Chondrocyte (in vitro differentiated cells): ENCODE measurements around the gene TMIE. TPM values are rescaled to one million over a fixed set of nuclear protein-coding genes. Genes with fewer than 3 reads are reported as not detected.

ENCODE experiments used
- DNase-seq: peaks from one replicate; pipeline ENCODE4 v3.0.0; 2021; ENCODE audit warnings: mixed read lengths, low spot score
- H3K27ac Mint-ChIP-seq: one replicate; pipeline ENCODE4 v1.8.0; 2021; ENCODE audit warnings: mild to moderate bottlenecking, moderate library complexity, mixed read lengths; ENCODE audit not compliant: unreplicated experiment
- H3K27me3 Mint-ChIP-seq: 2 replicates; pipeline ENCODE4 v1.8.0; 2021; ENCODE audit warnings: low read depth, mixed read lengths
- H3K36me3 Mint-ChIP-seq: 2 replicates; pipeline ENCODE4 v1.8.0; 2021; ENCODE audit warnings: low read depth, mixed read lengths
- H3K4me1 Mint-ChIP-seq: 2 replicates; pipeline ENCODE4 v1.8.0; 2021; ENCODE audit warnings: low read depth, mild to moderate bottlenecking, mixed read lengths
- H3K4me3 Mint-ChIP-seq: one replicate; pipeline ENCODE4 v1.8.0; 2021; ENCODE audit warnings: mild to moderate bottlenecking, moderate library complexity, mixed read lengths; ENCODE audit not compliant: unreplicated experiment
- H3K9me3 Mint-ChIP-seq: 2 replicates; pipeline ENCODE4 v1.8.0; 2021; ENCODE audit warnings: low read depth, mixed read lengths
- total RNA-seq: library from RNA; stranded (reverse); gene quantifications from 3 replicates; pipeline ENCODE4 v1.2.1, GENCODE V29; 2021
- TF ChIP-seq, protein P1 (sequence below): fragments of 200-600 bp; sonication (generic); IDR thresholded peaks from 2 replicates; pipeline ENCODE4 v1.5.0; 2021; ENCODE audit warnings: antibody characterized with exemption, mild to moderate bottlenecking, moderate library complexity

Gene TMIE
- total RNA-seq, 1 donor from 2014 or later, result 0.25 TPM

- TF ChIP-seq, protein P1, sequence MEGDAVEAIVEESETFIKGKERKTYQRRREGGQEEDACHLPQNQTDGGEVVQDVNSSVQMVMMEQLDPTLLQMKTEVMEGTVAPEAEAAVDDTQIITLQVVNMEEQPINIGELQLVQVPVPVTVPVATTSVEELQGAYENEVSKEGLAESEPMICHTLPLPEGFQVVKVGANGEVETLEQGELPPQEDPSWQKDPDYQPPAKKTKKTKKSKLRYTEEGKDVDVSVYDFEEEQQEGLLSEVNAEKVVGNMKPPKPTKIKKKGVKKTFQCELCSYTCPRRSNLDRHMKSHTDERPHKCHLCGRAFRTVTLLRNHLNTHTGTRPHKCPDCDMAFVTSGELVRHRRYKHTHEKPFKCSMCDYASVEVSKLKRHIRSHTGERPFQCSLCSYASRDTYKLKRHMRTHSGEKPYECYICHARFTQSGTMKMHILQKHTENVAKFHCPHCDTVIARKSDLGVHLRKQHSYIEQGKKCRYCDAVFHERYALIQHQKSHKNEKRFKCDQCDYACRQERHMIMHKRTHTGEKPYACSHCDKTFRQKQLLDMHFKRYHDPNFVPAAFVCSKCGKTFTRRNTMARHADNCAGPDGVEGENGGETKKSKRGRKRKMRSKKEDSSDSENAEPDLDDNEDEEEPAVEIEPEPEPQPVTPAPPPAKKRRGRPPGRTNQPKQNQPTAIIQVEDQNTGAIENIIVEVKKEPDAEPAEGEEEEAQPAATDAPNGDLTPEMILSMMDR, result peak; percentile 40
- H3K27me3 Mint-ChIP-seq, result no peaks in the 10 kb centered on the region
- H3K4me1 Mint-ChIP-seq, result peaks cover 32% of the 10 kb centered on the region
- H3K9me3 Mint-ChIP-seq, result no peaks in the 10 kb centered on the region
- H3K27ac Mint-ChIP-seq, result peak overlapping the region; percentile 49
- DNase-seq, result no peak
- H3K36me3 Mint-ChIP-seq, result no peaks in the 10 kb centered on the region
- H3K4me3 Mint-ChIP-seq, result no peak overlapping the region
Measured at GRCh38 chr3:46695962-46696894, 5.0 kb upstream of the TMIE start.

DNA sequence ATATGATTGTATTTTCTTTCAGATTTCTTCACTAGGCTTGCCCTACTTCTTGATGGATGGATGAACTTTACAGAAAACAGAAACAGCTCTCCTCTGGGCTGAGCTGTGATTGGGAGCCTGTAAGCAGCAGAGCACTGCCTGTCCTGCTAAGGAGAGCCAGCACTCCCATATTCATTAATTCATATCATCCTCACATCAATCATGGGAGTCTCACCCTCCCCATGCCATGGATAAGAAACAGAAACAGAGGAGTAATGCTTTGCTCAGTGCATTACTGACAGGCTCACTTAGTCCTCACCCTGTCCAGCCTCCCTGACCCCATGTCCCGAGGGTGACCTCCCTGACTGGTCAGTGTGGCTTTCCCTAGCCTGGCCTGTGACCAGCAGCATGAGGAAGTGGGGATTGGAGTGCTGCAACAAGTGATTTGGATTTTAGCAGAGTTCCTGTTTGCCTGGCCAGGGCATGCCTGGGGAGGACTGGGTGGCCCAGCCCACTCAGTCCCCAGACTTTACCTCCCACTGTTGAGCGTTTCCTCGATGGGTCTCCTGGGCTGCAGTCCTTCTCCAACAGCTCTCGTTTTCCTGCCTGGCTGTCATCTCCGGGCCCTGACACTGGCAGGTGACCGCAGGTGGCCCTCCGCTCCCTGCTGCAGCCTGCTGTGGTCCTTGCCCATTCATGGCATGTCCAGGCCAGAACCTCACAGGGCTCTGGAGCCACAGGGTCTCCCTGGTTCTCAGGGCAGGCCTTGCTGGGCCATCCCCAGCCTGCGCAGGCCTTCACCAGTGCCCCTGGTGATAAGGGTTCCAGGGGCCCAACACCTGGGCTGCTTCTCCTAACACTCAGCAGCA, 1.3 kb upstream of the TMIE start:
- Mint-ChIP-seq H3K36me3 (no peaks in the 10 kb centered on the region), H3K9me3 (no peaks in the 10 kb centered on the region), H3K4me3 (no peak overlapping the region), H3K27me3 (peaks cover 8% of the 10 kb centered on the region), H3K4me1 (peaks cover 23% of the 10 kb centered on the region), H3K27ac (no peak overlapping the region)
- TF ChIP-seq, protein P1, result no peak
- DNase-seq, result no peak

DNA sequence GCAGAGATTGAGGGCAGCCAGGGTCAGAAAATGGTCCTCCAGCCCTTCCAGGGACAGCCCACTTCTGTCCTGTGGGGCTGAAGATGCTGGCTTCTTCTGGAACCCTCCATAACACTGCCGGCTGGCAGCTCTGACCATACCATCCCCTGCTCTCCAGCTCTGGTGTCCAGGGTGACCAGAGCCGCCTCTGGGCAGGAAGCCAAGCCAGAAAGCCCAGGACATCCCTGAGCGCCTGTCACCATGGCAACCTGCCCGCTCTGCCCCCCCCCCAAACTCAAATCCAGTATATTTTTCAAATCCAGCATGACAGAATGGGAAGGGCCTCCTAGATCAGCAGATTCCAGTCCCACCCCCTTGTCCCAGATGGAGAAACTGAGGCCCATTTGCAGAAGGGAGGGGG, 420 bp upstream of the TMIE start:
- TF ChIP-seq, protein P1, result no peak
- no peaks in the 10 kb centered on the region for H3K36me3 Mint-ChIP-seq
- no peak for DNase-seq
- H3K27ac Mint-ChIP-seq, result no peak overlapping the region
- H3K4me1 Mint-ChIP-seq, result peaks cover 19% of the 10 kb centered on the region
- H3K9me3 Mint-ChIP-seq, result no peaks in the 10 kb centered on the region
- no peak overlapping the region for H3K4me3 Mint-ChIP-seq
- H3K27me3 Mint-ChIP-seq, result peaks cover 8% of the 10 kb centered on the region

DNA sequence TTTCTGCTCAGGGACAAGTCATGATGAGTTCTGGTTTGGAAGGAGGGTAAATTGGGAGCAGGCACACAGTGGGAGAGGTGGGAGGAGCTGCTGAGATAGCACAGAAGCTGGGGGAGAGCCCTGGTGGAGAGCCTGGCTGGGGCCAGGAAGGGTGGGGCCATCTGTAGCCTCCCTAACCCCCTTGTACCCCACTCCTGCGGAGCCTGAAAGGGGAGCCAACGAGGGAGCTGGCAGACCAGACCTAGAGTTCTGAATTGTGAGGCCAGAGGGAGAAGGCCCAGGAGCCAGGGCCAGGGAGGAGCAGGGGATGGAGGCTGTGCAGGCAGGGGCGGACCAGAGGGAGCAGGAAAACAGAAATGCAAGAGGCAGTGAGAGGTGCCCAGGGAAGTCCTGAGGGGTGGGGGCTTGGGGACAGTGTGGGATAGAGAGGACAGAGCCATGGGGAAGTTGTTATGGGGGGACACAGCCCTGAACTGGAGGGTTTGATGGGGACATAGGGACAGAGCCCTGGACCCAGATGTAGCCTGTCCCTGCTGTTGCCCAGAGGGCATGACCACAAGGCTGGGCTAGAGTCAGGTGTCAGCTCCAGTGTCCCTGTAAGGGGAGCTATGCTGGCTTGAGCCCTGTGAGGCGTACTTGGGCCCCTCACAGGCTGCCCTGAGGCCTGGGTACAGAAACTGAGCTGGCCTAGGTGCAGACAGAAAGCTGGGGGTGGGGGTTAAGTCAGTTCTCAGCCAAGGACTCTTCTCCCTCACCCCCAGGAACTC, 1.2 kb downstream of the TMIE start:
- no peak overlapping the region for H3K27ac Mint-ChIP-seq
- H3K4me1 Mint-ChIP-seq, result peaks cover 11% of the 10 kb centered on the region
- H3K4me3 Mint-ChIP-seq, result no peak overlapping the region
- H3K9me3 Mint-ChIP-seq, result no peaks in the 10 kb centered on the region
- TF ChIP-seq, protein P1, result no peak
- H3K36me3 Mint-ChIP-seq, result no peaks in the 10 kb centered on the region
- H3K27me3 Mint-ChIP-seq, result peaks cover 8% of the 10 kb centered on the region
- peak; percentile 68 for DNase-seq
